ENCODE measurements around the gene APOLD1. TPM values are rescaled to one million over a fixed set of nuclear protein-coding genes. Genes with fewer than 3 reads are reported as not detected.

APOLD1 gene
- total and polyA plus RNA-seq, 2 of the 8 experiments (the other 6 are each of a cell fraction or from before 2014, with no cell fraction given) = 0.12 to 0.71 TPM

DNA sequence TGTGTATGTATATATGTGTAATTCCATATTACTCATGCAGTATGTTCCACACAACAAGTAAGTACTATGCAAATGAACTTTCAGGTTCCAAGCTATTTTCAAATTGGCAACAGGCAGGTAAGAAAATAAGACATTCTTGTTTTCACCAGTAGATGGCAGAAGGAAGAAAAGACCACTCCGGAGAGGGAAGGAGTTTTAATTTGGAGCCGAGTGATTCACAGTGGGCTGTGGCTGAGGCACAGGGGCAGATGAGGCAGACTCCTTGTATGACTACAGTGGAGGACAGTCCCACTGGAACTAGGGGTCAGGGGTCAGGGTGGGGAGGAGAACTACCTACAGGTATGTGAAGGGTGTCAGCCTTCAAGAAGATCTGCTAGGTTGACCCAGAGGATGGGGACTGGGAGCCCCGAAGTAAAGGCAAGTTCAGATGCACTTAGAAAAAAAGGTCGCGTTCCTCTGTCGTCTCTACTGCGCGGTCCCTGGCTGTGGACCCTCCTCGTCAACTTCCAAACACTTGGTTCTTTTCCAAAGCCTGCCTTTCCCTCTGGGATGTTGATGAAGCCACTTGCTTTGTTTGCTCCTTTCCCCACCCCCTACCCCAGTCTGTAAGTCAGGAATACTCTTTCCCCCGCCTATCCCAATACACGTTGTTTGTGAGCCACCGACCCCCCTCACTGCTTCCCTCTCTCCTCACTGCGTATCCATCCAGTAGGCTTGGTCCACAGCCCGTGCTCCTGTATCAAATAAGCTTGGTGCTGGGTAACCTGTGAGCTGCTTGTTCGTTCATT lies 51.8 kb downstream of the APOLD1 start:
- H3K36me3 ChIP-seq (ENCODE audit: control insufficient read depth in 2 of 4, insufficient read depth in 4 of 4, low read length in 3 of 4) = peaks cover 4 to 24% (median 11%) of the 10 kb centered on the region in 4 experiments; a peak in 6 of 8 replicates
- no peaks in the 10 kb centered on the region for H3K27me3 ChIP-seq (replicated peaks in 1 of 4; ENCODE audit: control insufficient read depth in 3 of 4, extremely low read depth in 1 of 4, insufficient read depth in 3 of 4, low read length in 3 of 4)
- peak in 1 of 2 experiments; percentile 51 for DNase-seq (ENCODE audit: low read depth in 1 of 2, low spot score in 2 of 2)
- H3K4me2 ChIP-seq (ENCODE audit: insufficient read depth in 1 of 2, low read depth in 2 of 2, low read length in 2 of 2) = 0 out of 4 replicates have a peak overlapping the region, but pooled peaks of 1 of the 2 experiments have one; percentile 9
- no peak overlapping the region for H2BK120ac ChIP-seq (replicated peaks; ENCODE audit: low read depth, low read length)
- no peak overlapping the region for H3K23ac ChIP-seq (ENCODE audit: insufficient read length)
- no peak overlapping the region for H2BK15ac ChIP-seq (ENCODE audit: low read length)
- no peak overlapping the region for H4K5ac ChIP-seq (ENCODE audit: insufficient read length, low read depth, low read length)
- H3K27ac ChIP-seq (ENCODE audit: low read depth, low read length) = no peak overlapping the region
- no peak overlapping the region for H3K18ac ChIP-seq (ENCODE audit: extremely low read depth, low read length)
- peaks cover 0 to 2% (median 0%) of the 10 kb centered on the region in 4 experiments; a peak in 2 of 7 replicates for H3K4me1 ChIP-seq (replicated peaks in 1 of 4; ENCODE audit: control insufficient read depth in 3 of 4, insufficient read depth in 4 of 4, low read length in 3 of 4)
- no peak overlapping the region for H2BK5ac ChIP-seq (ENCODE audit: low read depth, low read length)
- no peak overlapping the region for H2AK5ac ChIP-seq (ENCODE audit: low read depth, low read length)
- no peaks in the 10 kb centered on the region for H3K79me1 ChIP-seq (ENCODE audit: low read depth, low read length)
- H3K14ac ChIP-seq (ENCODE audit: insufficient read length) = no peak overlapping the region
- H3K79me2 ChIP-seq (ENCODE audit: control insufficient read depth in 1 of 2, insufficient read depth in 2 of 2, low read length in 2 of 2) = no peaks in the 10 kb centered on the region
- H2AFZ ChIP-seq (ENCODE audit: low read length) = no peak overlapping the region
- no peak overlapping the region for H4K91ac ChIP-seq (replicated peaks; ENCODE audit: insufficient read length, low read length)
- no peaks in the 10 kb centered on the region for H3K23me2 ChIP-seq (ENCODE audit: low read depth, low read length)
- H4K8ac ChIP-seq (ENCODE audit: extremely low read depth, insufficient read depth, low read length) = no peak overlapping the region
- H2BK20ac ChIP-seq (ENCODE audit: low read length) = no peak overlapping the region
- no peak overlapping the region for H3K9ac ChIP-seq (replicated peaks in 1 of 4; ENCODE audit: extremely low read depth in 1 of 4, low read depth in 3 of 4, low read length in 3 of 4)
- peak; percentile 79 for FAIRE-seq
- no peak overlapping the region for H3K4ac ChIP-seq (replicated peaks; ENCODE audit: insufficient read length, low read depth, low read length)
- no peak overlapping the region for H3K4me3 ChIP-seq (ENCODE audit: extremely low read depth in 1 of 4, insufficient read depth in 2 of 4, low read depth in 3 of 4, low read length in 4 of 4)
- H4K20me1 ChIP-seq (replicated peaks in 1 of 2; ENCODE audit: control insufficient read depth in 1 of 2, insufficient read depth in 2 of 2, low read length in 2 of 2) = no peaks in the 10 kb centered on the region
- 66% methylated on average over 15 of the region's 15 CpGs; no CpG with 5 or more reads in 1 of the 2 experiments for WGBS, 2 experiments (ENCODE audit: extremely low coverage in 1 of 2, insufficient coverage in 1 of 2, insufficient read length in 1 of 2, insufficient replicate concordance in 2 of 2, low coverage in 1 of 2, low lambda C conversion rate in 2 of 2, missing lambda C conversion rate in 1 of 2)
- CTCF ChIA-PET (ENCODE audit: partially characterized antibody) = interaction anchor here (0.6 to 3.8 kb wide), 49 partner anchors 9 to 1334 kb away, joined by 3 to 30 read pairs (median 5); partner anchors contain the start of genes DDX47 and GPRC5A
- POLR2A ChIA-PET (ENCODE audit: partially characterized antibody) = interaction anchor here (0.9 to 2.9 kb wide), 6 partner anchors 12 to 265 kb away, joined by 3 to 8 read pairs (median 4); partner anchors contain the start of gene DDX47
- H3K56ac ChIP-seq (replicated peaks; ENCODE audit: insufficient read length, low read depth, low read length) = no peak overlapping the region
- no peaks in the 10 kb centered on the region for H3K9me3 ChIP-seq (ENCODE audit: insufficient read depth in 2 of 2, low read depth in 1 of 2, low read length in 1 of 2)
- no peak for TF ChIP-seq HDAC2 (IDR thresholded peaks at IDR 0.05; ENCODE audit: borderline replicate concordance in 1 of 2, low read depth in 2 of 2, low read length in 2 of 2)
- TF ChIP-seq, protein P1, sequence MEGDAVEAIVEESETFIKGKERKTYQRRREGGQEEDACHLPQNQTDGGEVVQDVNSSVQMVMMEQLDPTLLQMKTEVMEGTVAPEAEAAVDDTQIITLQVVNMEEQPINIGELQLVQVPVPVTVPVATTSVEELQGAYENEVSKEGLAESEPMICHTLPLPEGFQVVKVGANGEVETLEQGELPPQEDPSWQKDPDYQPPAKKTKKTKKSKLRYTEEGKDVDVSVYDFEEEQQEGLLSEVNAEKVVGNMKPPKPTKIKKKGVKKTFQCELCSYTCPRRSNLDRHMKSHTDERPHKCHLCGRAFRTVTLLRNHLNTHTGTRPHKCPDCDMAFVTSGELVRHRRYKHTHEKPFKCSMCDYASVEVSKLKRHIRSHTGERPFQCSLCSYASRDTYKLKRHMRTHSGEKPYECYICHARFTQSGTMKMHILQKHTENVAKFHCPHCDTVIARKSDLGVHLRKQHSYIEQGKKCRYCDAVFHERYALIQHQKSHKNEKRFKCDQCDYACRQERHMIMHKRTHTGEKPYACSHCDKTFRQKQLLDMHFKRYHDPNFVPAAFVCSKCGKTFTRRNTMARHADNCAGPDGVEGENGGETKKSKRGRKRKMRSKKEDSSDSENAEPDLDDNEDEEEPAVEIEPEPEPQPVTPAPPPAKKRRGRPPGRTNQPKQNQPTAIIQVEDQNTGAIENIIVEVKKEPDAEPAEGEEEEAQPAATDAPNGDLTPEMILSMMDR (IDR thresholded peaks at IDR 0.05; ENCODE audit: control extremely low read depth in 1 of 3, insufficient read depth in 1 of 3, low read depth in 1 of 3, low read length in 3 of 3) = peak in 2 of 3 experiments; percentile 45 to 65; a peak in 2 of 4 replicates
- peak; percentile 59 to 60 for TF ChIP-seq RAD21 (IDR thresholded peaks at IDR 0.05 in 1 of 2, conservative IDR thresholded peaks at IDR 0.05 in 1 of 2; ENCODE audit: low read depth in 2 of 2, low read length in 2 of 2)
- TF ChIP-seq SIN3A (conservative IDR thresholded peaks at IDR 0.05 in 1 of 2, IDR thresholded peaks at IDR 0.05 in 1 of 2; ENCODE audit: low read depth in 1 of 2, low read length in 2 of 2) = no peak
- H2BK12ac ChIP-seq (ENCODE audit: low read depth, low read length) = no peak overlapping the region; the same call in 1 of the 2 replicates

All from H1 (cell line).